ENCODE data around the gene CWH43. TPM values are rescaled to one million over a fixed set of nuclear protein-coding genes. Genes with fewer than 3 reads are reported as not detected.

The CWH43 gene
- total and polyA plus RNA-seq, 2 of the 13 experiments (the other 11 are each of a cell fraction or from before 2014, with no cell fraction given) = not detected

- no peak for TF ChIP-seq ZNF260 (CRISPR knock-in tag; IDR thresholded peaks at IDR 0.05; ENCODE audit: borderline replicate concordance, low read depth)
- no peak for TF ChIP-seq PPARG (CRISPR knock-in tag; conservative IDR thresholded peaks at IDR 0.05)
- no peak for TF ChIP-seq LCORL (IDR thresholded peaks at IDR 0.05)
- no peak for TF ChIP-seq LCORL (CRISPR knock-in tag; IDR thresholded peaks at IDR 0.05)
These were observed 634 bp downstream of the CWH43 start (continued) for GRCh38 chr4:48986654-48987164.

- no peaks in the 10 kb centered on the region for H3K79me2 ChIP-seq (ENCODE audit: insufficient read depth, low read length)
- ChIA-PET POLR2A (no interaction called here), CTCF (ENCODE audit: low intra/inter-chr PET ratio, low total read pairs) (no interaction called here)
- no peak for ATAC-seq
- H3K27me3 ChIP-seq (ENCODE audit: control insufficient read depth in 1 of 2, insufficient read depth in 2 of 2, low read length in 2 of 2) = peaks cover 0 to 8% of the 10 kb centered on the region in 2 experiments; a peak in 2 of 5 replicates
- in situ Hi-C loops (cut with HindIII; ENCODE audit: extremely low pct_ligation_motif_present, low pct_unique_long_range_greater_than_20kb) (no loop called here), intact Hi-C loops (cut with micrococcal nuclease; ENCODE audit: unreplicated experiment) (no loop called here)
- no peak overlapping the region for H3K4me2 ChIP-seq (ENCODE audit: low read depth, low read length)
- H3K9me3 ChIP-seq (ENCODE audit: low read length) = no peaks in the 10 kb centered on the region
- no peak overlapping the region for H2AFZ ChIP-seq (ENCODE audit: low read length)
- no peaks in the 10 kb centered on the region for H4K20me1 ChIP-seq (ENCODE audit: insufficient read depth, low read length)
- H3K4me1 ChIP-seq (ENCODE audit: insufficient read depth, low read length) = no peaks in the 10 kb centered on the region
- TF ChIP-seq ZNF318 (CRISPR knock-in tag; IDR thresholded peaks at IDR 0.05) (no peak), ZNF607 (CRISPR knock-in tag; IDR thresholded peaks at IDR 0.05; ENCODE audit: borderline replicate concordance) (no peak)
- no peak overlapping the region for H3K4me3 ChIP-seq (replicated peaks in 1 of 3; ENCODE audit: insufficient read depth in 1 of 3, low read depth in 2 of 3, low read length in 3 of 3)
- 10% methylated on average over 5 of the region's 5 CpGs for WGBS (ENCODE audit: low lambda C conversion rate)
- DNase-seq (ENCODE audit: low spot score) = no peak
- H3K27ac ChIP-seq (ENCODE audit: extremely low read length, insufficient read depth, low read length) = no peak overlapping the region
- H3K9ac ChIP-seq (ENCODE audit: insufficient read depth, low read depth, low read length) = no peak overlapping the region
- BruUV-seq (replicated peaks) = no TSS peak
- H3K36me3 ChIP-seq (replicated peaks in 1 of 2; ENCODE audit: control insufficient read depth in 1 of 2, insufficient read depth in 2 of 2, low read length in 2 of 2) = no peaks in the 10 kb centered on the region
- FAIRE-seq = no peak
These were observed 3.6 kb downstream of the CWH43 start for GRCh38 chr4:48989461-48990203.

Measured in HepG2 (cell line).